Panc1 (cell line): ENCODE data around the gene TRANK1. TPM values are rescaled to one million over a fixed set of nuclear protein-coding genes. Genes with fewer than 3 reads are reported as not detected.

Experiments
- ATAC-seq: fragments of 200-7000 bp; cut with Tn5 transposase; 2 replicates; pipeline ENCODE4 v1.9.1; 2020; ENCODE audit warnings: mild to moderate bottlenecking, moderate library complexity
- BruUV-seq: library from RNA; stranded (reverse); fragments of 400-500 nt; replicated peaks from 2 replicates; lab custom pipeline; 2021; lab: Mats Ljungman, UMichigan
- CTCF ChIA-PET: fragments of 300-600 bp; sonication (Branson Sonifier 250); formaldehyde crosslinking; loops from one replicate; lab custom pipeline; 2022; ENCODE audit warnings: antibody characterized with exemption; lab: Charles Lee
- POLR2A ChIA-PET: fragments of 300-600 bp; sonication (Branson Sonifier 250); formaldehyde crosslinking; loops from one replicate; lab custom pipeline; 2022; ENCODE audit warnings: antibody characterized with exemption; lab: Charles Lee
- DNase-seq: peaks from one replicate; pipeline ENCODE4 v3.0.0-alpha.2; 2010; ENCODE audit warnings: low read depth, low spot score
- H3K27ac ChIP-seq: 2 replicates; pipeline ENCODE4 v1.5.1; 2011; ENCODE audit warnings: mild to moderate bottlenecking, low read length, inconsistent platforms
- H3K27me3 ChIP-seq: fragments of 200-500 bp; sonication (Bioruptor generic); 2 replicates; pipeline ENCODE4 v1.6.0; 2014; ENCODE audit warnings: low read length, inconsistent platforms; ENCODE audit not compliant: control insufficient read depth, insufficient read depth
- H3K36me3 ChIP-seq: fragments of 200-500 bp; sonication (Bioruptor generic); 2 replicates; pipeline ENCODE4 v1.5.1; 2014; ENCODE audit warnings: inconsistent platforms, mild to moderate bottlenecking, low read length, moderate library complexity; ENCODE audit not compliant: control insufficient read depth, insufficient read depth
- H3K4me1 ChIP-seq: 2 replicates; pipeline ENCODE4 v1.5.1; 2011; ENCODE audit warnings: inconsistent platforms, mild to moderate bottlenecking, low read length, moderate library complexity; ENCODE audit not compliant: control insufficient read depth, insufficient read depth
- H3K4me3 ChIP-seq, 2 experiments: 2 replicates each; pipeline ENCODE4 v1.5.1; 2011 to 2012; ENCODE audit warnings: low read depth in 2 of 2, low read length in 2 of 2, mild to moderate bottlenecking in 2 of 2, inconsistent platforms in 1 of 2, moderate library complexity in 1 of 2
- H3K9me3 ChIP-seq: fragments of 200-500 bp; sonication (Bioruptor generic); 2 replicates; pipeline ENCODE4 v1.5.1; 2014; ENCODE audit warnings: low read depth, mild to moderate bottlenecking, inconsistent platforms, low read length, moderate library complexity; ENCODE audit not compliant: control insufficient read depth, insufficient read depth
- POLR2AphosphoS5 ChIP-seq: IDR thresholded peaks from 2 replicates; pipeline ENCODE4 v1.6.1; 2012; ENCODE audit warnings: mild to moderate bottlenecking, low read depth, low read length, moderate library complexity
- SIN3A ChIP-seq: IDR thresholded peaks from 2 replicates; pipeline ENCODE4 v1.6.1; 2012; ENCODE audit warnings: low read depth, mild to moderate bottlenecking, low read length, moderate library complexity, borderline replicate concordance; ENCODE audit not compliant: insufficient read depth
- TCF7L2 ChIP-seq: IDR thresholded peaks from 2 replicates; pipeline ENCODE4 v1.6.1; 2011; ENCODE audit warnings: mild to moderate bottlenecking, low read depth, low read length, inconsistent platforms
- in situ Hi-C: cut with HindIII; loops from 2 replicates; pipeline ENCODE4 v1.10.0; 2016; ENCODE audit warnings: low sequenced_read_pairs, low pct_unique_long_range_greater_than_20kb
- intact Hi-C: fragments of 100-400 bp; cut with micrococcal nuclease; formaldehyde crosslinking; loops from one replicate; pipeline ENCODE4 v1.10.0; 2022; ENCODE audit not compliant: unreplicated experiment
- total RNA-seq: library from RNA; stranded (reverse); gene quantifications from one replicate; pipeline ENCODE4 v1.2.1, GENCODE V29; 2021; ENCODE audit not compliant: unreplicated experiment
- TF ChIP-seq, protein P1 (sequence below): fragments of 450-650 bp; IDR thresholded peaks from 2 replicates; pipeline ENCODE4 v1.5.1; 2017; ENCODE audit warnings: mild to moderate bottlenecking
- TF ChIP-seq, protein P2 (sequence below), 2 experiments: IDR thresholded peaks; 2 replicates each; pipeline ENCODE4 v1.6.1; 2011 to 2012; ENCODE audit warnings: low read depth in 2 of 2, control low read depth in 1 of 2, low read length in 1 of 2, mild to moderate bottlenecking in 1 of 2, moderate library complexity in 1 of 2; ENCODE audit not compliant: insufficient read depth in 1 of 2

Gene TRANK1
- total RNA-seq, 1 experiment from 2014 or later, result 3.2 TPM

DNA sequence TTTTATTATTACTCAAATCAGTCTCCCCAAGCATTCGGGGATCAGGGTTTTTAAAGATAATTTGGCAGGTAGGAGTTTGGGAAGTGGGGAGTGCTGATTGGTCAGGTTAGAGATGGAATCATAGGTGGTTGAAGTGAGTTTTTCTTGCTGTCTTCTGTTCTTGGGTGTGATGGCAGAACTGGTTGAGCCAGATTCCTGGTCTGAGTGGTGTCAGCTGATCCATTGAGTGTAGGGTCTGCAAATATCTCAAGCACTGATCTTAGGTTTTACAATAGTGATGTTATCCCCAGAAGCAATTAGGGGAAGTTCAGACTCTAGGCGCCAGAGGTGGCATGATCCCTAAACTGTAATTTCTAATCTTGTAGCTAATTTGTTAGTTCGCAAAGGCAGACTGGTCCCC, 20.6 kb upstream of the TRANK1 start:
- Histone ChIP-seq H3K36me3 (no peaks in the 10 kb centered on the region), H3K9me3 (no peaks in the 10 kb centered on the region), H3K4me3 (no peak overlapping the region), H3K27ac (no peak overlapping the region), H3K4me1 (no peaks in the 10 kb centered on the region), H3K27me3 (no peaks in the 10 kb centered on the region)
- in situ Hi-C loops, result no loop called here
- ChIA-PET CTCF (no interaction called here), POLR2A (no interaction called here)
- ATAC-seq (no peak), DNase-seq (no peak)
- intact Hi-C loops, result no loop called here
- TF ChIP-seq, protein P1, sequence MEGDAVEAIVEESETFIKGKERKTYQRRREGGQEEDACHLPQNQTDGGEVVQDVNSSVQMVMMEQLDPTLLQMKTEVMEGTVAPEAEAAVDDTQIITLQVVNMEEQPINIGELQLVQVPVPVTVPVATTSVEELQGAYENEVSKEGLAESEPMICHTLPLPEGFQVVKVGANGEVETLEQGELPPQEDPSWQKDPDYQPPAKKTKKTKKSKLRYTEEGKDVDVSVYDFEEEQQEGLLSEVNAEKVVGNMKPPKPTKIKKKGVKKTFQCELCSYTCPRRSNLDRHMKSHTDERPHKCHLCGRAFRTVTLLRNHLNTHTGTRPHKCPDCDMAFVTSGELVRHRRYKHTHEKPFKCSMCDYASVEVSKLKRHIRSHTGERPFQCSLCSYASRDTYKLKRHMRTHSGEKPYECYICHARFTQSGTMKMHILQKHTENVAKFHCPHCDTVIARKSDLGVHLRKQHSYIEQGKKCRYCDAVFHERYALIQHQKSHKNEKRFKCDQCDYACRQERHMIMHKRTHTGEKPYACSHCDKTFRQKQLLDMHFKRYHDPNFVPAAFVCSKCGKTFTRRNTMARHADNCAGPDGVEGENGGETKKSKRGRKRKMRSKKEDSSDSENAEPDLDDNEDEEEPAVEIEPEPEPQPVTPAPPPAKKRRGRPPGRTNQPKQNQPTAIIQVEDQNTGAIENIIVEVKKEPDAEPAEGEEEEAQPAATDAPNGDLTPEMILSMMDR, result no peak
- TF ChIP-seq SIN3A, result no peak
- TF ChIP-seq, protein P2, sequence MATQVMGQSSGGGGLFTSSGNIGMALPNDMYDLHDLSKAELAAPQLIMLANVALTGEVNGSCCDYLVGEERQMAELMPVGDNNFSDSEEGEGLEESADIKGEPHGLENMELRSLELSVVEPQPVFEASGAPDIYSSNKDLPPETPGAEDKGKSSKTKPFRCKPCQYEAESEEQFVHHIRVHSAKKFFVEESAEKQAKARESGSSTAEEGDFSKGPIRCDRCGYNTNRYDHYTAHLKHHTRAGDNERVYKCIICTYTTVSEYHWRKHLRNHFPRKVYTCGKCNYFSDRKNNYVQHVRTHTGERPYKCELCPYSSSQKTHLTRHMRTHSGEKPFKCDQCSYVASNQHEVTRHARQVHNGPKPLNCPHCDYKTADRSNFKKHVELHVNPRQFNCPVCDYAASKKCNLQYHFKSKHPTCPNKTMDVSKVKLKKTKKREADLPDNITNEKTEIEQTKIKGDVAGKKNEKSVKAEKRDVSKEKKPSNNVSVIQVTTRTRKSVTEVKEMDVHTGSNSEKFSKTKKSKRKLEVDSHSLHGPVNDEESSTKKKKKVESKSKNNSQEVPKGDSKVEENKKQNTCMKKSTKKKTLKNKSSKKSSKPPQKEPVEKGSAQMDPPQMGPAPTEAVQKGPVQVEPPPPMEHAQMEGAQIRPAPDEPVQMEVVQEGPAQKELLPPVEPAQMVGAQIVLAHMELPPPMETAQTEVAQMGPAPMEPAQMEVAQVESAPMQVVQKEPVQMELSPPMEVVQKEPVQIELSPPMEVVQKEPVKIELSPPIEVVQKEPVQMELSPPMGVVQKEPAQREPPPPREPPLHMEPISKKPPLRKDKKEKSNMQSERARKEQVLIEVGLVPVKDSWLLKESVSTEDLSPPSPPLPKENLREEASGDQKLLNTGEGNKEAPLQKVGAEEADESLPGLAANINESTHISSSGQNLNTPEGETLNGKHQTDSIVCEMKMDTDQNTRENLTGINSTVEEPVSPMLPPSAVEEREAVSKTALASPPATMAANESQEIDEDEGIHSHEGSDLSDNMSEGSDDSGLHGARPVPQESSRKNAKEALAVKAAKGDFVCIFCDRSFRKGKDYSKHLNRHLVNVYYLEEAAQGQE (IDR thresholded peaks at IDR 0.05; ENCODE audit: insufficient read depth in 1 of 2, low read depth in 2 of 2, low read length in 1 of 2), result no peak
- TF ChIP-seq POLR2AphosphoS5, result no peak
- TF ChIP-seq TCF7L2, result no peak
- BruUV-seq, result no TSS peak

DNA sequence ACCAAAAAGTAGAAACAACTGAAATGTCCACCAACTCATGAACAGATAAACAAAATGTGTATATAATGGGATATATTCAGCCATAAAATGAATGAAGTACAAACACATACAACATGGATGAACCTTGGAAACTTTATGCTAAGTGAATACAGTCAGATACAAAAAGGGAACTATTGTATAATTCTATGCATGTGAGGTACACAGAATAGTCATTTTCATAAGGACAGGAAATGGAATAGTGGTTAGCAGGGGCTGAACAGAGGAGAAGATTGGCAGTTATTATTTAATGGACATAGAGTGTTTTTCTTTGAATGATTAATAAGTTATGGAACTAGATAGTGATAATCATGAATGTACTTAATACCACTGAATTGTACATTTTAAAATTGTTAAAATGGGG, 20.0 kb upstream of the TRANK1 start:
- Histone ChIP-seq H3K36me3 (no peaks in the 10 kb centered on the region), H3K9me3 (no peaks in the 10 kb centered on the region), H3K4me3 (no peak overlapping the region), H3K27me3 (no peaks in the 10 kb centered on the region), H3K4me1 (no peaks in the 10 kb centered on the region), H3K27ac (no peak overlapping the region)
- BruUV-seq, result no TSS peak
- no peak for DNase-seq
- TF ChIP-seq, protein P2 (IDR thresholded peaks at IDR 0.05; ENCODE audit: insufficient read depth in 1 of 2, low read depth in 2 of 2, low read length in 1 of 2), result no peak
- TF ChIP-seq POLR2AphosphoS5 (no peak), SIN3A (no peak), TCF7L2 (no peak)
- TF ChIP-seq, protein P1, result no peak
- intact Hi-C loops (no loop called here), in situ Hi-C loops (no loop called here)
- POLR2A ChIA-PET, result no interaction called here
- ATAC-seq, result no peak
- CTCF ChIA-PET, result no interaction called here
